Heart left ventricle (tissue), 16 donors: ENCODE results near the gene GSTM3. TPM values are rescaled to one million over a fixed set of nuclear protein-coding genes. Genes with fewer than 3 reads are reported as not detected.
"Not testable (repeated sequence)": the region's sequence is repeated elsewhere in the genome, so short reads cannot be mapped to it uniquely, and the experiment has no call there.

Experiments
- ATAC-seq, 4 donors: fragments of 200-7000 bp; cut with Tn5 transposase; one replicate each; pipeline ENCODE4 v1.9.1; 2020 to 2022; ENCODE audit warnings: moderate library complexity in 4 of 4, mild to moderate bottlenecking in 3 of 4, moderate number of reproducible peaks in 1 of 4
- DNase-seq, 5 donors: peaks; one replicate each; pipeline ENCODE4 v3.0.0-alpha.2; 2020
- H3K27ac ChIP-seq, 12 donors: fragments of 200-600 bp; sonication (generic) in 4 of 12; one replicate each; pipeline versions ENCODE4 v1.5.0 to v1.8.0; 2016 to 2022; ENCODE audit warnings: mild to moderate bottlenecking in 2 of 12
- H3K27me3 ChIP-seq, 9 donors: fragments of 200-600 bp; sonication (generic) in 2 of 9; one replicate each; pipeline versions ENCODE4 v1.5.1 to v1.8.0; 2016 to 2022; ENCODE audit warnings: mild to moderate bottlenecking in 3 of 9
- H3K36me3 ChIP-seq, 9 donors: fragments of 200-600 bp; sonication (generic) in 2 of 9; one replicate each; pipeline versions ENCODE4 v1.5.0 to v1.8.0; 2018 to 2022; ENCODE audit warnings: mild to moderate bottlenecking in 2 of 9
- H3K4me1 ChIP-seq, 12 donors: fragments of 200-600 bp; sonication (generic) in 4 of 12; one replicate each; pipeline versions ENCODE4 v1.5.0 to v1.8.0; 2016 to 2022; ENCODE audit warnings: mild to moderate bottlenecking in 3 of 12
- H3K4me3 ChIP-seq, 12 donors: fragments of 200-600 bp; sonication (generic) in 4 of 12; one replicate each; pipeline versions ENCODE4 v1.5.0 to v1.8.0; 2017 to 2022; ENCODE audit warnings: mild to moderate bottlenecking in 9 of 12, moderate library complexity in 4 of 12
- H3K9me3 ChIP-seq, 12 donors: fragments of 200-600 bp; sonication (generic) in 4 of 12; one replicate each; pipeline versions ENCODE4 v1.5.0 to v1.8.0; 2016 to 2022; ENCODE audit warnings: mild to moderate bottlenecking in 1 of 12
- POLR2A ChIP-seq, 2 donors: fragments of 450-650 bp; IDR thresholded peaks; one replicate each; pipeline ENCODE4 v1.6.1; 2017; ENCODE audit warnings: antibody characterized with exemption in 2 of 2, mild to moderate bottlenecking in 2 of 2, moderate library complexity in 2 of 2
- WGBS, 4 donors: extraction: QIAGEN DNeasy Blood & Tissue Kit in 2 of 4; methylation state at CpG; one replicate each; pipeline versions ENCODE4 v1.1.5 to v1.1.7; 2013 to 2018; 5-methylcytosine and 5-hydroxymethylcytosine counted together
- intact Hi-C, 10 donors: fragments of 100-400 bp; cut with DNase I; formaldehyde crosslinking; loops; one replicate each; pipeline versions ENCODE4 v1.11.1 to v1.14.2; 2022
- polyA plus RNA-seq, 2 donors: library from polyadenylated mRNA; stranded (reverse); fragments of 200-250 nt; gene quantifications; one replicate each; pipeline ENCODE4 v1.2.3, GENCODE V29; 2013
- total RNA-seq, 9 donors: library from RNA; depleted of rRNA in 2 of 9; stranded (reverse); fragments of >200 nt in 2 of 9; fragmentation: NEBNext Ultra II Directional in 3 of 9; extraction: Animal tissue kit (Norgen Biotek cat#: 25700) in 3 of 9; gene quantifications; one replicate each; pipeline versions ENCODE4 v1.1.0 to v1.2.4, GENCODE V29; 2016 to 2023
- TF ChIP-seq, protein P1 (sequence below), 12 donors: fragments of 200-600 bp; sonication (generic) in 4 of 12; IDR thresholded peaks; one replicate each; pipeline versions ENCODE4 v1.5.0 to v1.8.0; 2018 to 2022; ENCODE audit warnings: antibody characterized with exemption in 12 of 12, mild to moderate bottlenecking in 5 of 12
- donor health status: ischemic (EF 13 %, LVEDD 7.1; RV severe dilation, severe dysfunction).
- donor health status: healthy with polysubstance abuse.
- donor health status: DM: no; HTN: yes; CAD: no.
- donor health status: DM: no; HTN: no; CAD: no.
- donor health status: ischemic (EF 25% LVEDD 6.9; RV normal size, moderate dysfunction).
- donor health status: ischemic (EF 25% LVEDD 5.7; RV mildly dilated, moderate dysfunction).
- donor health status: healthy.
- donor health status: DM: yes; HTN: yes; CAD: no.
- donor health status: ischemic (EF 35%, LVEDD 5.7; RV mildly dilated, moderate dysfunction).
- donor health status: nonischemic (EF 11% LVEDD 7.7; RV severe dilation, severe dysfunction).
- donor health status: DM: yes; HTN: yes; CAD: no.
- donor health status: PGD.
- donor health status: ischemic (EF 29% LVEDD 5.4; RV normal size, mild dysfunction).
- donor health status: nonischemic (EF 23%, LVEDD 6.1; RV moderate dilation, normal function).

GSTM3 gene
- total and polyA plus RNA-seq, 11 donors = 52.3 to 237 (median 91.5) TPM

GRCh38 chr1:109704173-109704572, 36.7 kb downstream of the GSTM3 start:
- Histone ChIP-seq H3K36me3 (no peaks in the 10 kb centered on the region), H3K27ac (no peak overlapping the region), H3K9me3 (peaks cover 0 to 18% (median 2%) of the 10 kb centered on the region in 12 donors), H3K4me1 (no peaks in the 10 kb centered on the region), H3K27me3 (no peaks in the 10 kb centered on the region), H3K4me3 (no peak overlapping the region)
- TF ChIP-seq, protein P1, sequence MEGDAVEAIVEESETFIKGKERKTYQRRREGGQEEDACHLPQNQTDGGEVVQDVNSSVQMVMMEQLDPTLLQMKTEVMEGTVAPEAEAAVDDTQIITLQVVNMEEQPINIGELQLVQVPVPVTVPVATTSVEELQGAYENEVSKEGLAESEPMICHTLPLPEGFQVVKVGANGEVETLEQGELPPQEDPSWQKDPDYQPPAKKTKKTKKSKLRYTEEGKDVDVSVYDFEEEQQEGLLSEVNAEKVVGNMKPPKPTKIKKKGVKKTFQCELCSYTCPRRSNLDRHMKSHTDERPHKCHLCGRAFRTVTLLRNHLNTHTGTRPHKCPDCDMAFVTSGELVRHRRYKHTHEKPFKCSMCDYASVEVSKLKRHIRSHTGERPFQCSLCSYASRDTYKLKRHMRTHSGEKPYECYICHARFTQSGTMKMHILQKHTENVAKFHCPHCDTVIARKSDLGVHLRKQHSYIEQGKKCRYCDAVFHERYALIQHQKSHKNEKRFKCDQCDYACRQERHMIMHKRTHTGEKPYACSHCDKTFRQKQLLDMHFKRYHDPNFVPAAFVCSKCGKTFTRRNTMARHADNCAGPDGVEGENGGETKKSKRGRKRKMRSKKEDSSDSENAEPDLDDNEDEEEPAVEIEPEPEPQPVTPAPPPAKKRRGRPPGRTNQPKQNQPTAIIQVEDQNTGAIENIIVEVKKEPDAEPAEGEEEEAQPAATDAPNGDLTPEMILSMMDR (IDR thresholded peaks at IDR 0.05) = peak in 1 of 12 donors; percentile 8
- no peak for TF ChIP-seq POLR2A (IDR thresholded peaks at IDR 0.05)
- ATAC-seq (peak in 1 of 4 donors; percentile 34), DNase-seq (no peak)
- WGBS, 4 donors = 66 to 82% (median 78%) methylated on average over 8 of the region's 8 CpGs
- intact Hi-C loops = no loop called here

GRCh38 chr1:109702940-109703339, 37.9 kb downstream of the GSTM3 start:
- H3K27me3 ChIP-seq, H3K27ac ChIP-seq, H3K36me3 ChIP-seq, H3K4me1 ChIP-seq, DNase-seq, intact Hi-C loops, H3K4me3 ChIP-seq, H3K9me3 ChIP-seq, ATAC-seq: not testable (repeated sequence)
- WGBS, 4 donors = 92 to 99% (median 95%) methylated on average over 3 of the region's 3 CpGs

DNA sequence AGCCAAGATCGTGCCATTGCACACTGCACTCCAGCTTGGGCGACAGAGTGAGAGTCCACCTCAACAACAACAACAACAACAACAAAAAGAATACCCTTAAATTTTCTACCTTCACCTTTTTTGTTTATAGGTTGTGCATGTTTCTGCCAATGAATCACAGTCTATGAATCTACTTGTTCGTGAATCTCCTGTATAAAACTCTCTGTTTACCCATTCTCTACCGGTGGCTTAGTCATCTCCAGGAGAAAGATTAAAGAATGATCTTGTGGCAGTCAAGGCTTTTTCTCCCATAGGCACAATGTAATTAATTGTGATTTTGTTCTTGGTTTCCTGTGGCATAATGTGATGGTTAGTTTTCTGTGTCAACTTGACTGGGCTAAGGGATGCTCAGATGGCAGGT, 43.0 kb downstream of the GSTM3 start:
- ATAC-seq, H3K27ac ChIP-seq, DNase-seq, H3K4me3 ChIP-seq, H3K4me1 ChIP-seq, H3K27me3 ChIP-seq, H3K9me3 ChIP-seq, intact Hi-C loops: not testable (repeated sequence)
- peaks cover 0 to 12% (median 0%) of the 10 kb centered on the region in 9 donors for H3K36me3 ChIP-seq
- 94 to 96% methylated on average over 3 to 4 of the region's 4 CpGs; no CpG with 5 or more reads in 2 of the 4 donors for WGBS, 4 donors

DNA sequence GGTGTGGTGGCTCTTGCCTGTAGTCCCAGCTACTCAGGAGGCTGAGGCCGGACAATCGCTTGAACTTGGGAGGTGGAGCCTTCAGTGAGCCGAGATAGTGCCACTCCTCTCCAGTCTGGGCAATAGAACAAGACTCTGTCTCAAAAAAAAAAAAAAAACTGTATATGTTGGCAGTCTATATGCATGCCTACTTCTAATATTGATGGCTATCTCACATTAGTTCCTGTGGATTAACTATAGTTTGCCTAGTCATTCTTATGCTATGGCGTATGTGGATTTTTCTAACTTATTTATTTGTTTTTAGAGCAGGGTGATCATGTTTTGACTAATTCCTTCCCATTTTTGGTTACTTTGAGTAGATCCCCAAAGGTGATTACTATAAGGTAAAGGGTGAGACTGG, 43.8 kb downstream of the GSTM3 start:
- intact Hi-C loops = no loop called here
- Histone ChIP-seq H3K4me3 (no peak overlapping the region), H3K9me3 (no peaks in the 10 kb centered on the region), H3K4me1 (peaks cover 0 to 4% (median 0%) of the 10 kb centered on the region in 12 donors), H3K36me3 (peaks cover 0 to 12% (median 0%) of the 10 kb centered on the region in 9 donors), H3K27me3 (no peaks in the 10 kb centered on the region), H3K27ac (no peak overlapping the region)
- no peak for TF ChIP-seq POLR2A (IDR thresholded peaks at IDR 0.05)
- TF ChIP-seq, protein P1 (IDR thresholded peaks at IDR 0.05) = no peak
- no peak for DNase-seq
- 91 to 95% methylated on average over 4 of the region's 4 CpGs; no CpG with 5 or more reads in 2 of the 4 donors for WGBS, 4 donors
- no peak for ATAC-seq

DNA sequence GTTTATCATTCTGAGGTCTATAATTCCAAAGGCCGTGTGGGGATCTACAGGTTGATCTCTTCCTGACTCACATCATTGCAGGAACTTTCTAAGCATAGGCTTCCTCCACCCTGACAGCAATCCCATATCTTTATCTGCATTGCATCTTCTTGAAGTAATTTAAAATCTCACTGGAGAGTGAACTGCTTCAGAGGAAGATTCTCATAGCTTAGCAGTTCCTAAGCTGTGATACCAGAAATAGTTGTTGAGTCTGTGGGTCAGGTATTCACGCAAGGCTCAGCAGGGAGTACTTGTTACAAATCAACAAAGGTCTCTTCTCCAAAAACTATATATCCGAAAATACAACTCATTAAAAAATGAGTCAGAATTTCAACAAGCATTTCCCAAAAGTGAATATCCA, 45.7 kb downstream of the GSTM3 start:
- H3K9me3 ChIP-seq, H3K4me3 ChIP-seq, H3K27ac ChIP-seq, DNase-seq, H3K27me3 ChIP-seq, ATAC-seq, intact Hi-C loops: not testable (repeated sequence)
- WGBS, 4 donors = 89 to 90% methylated on average over 3 of the region's 3 CpGs; no CpG with 5 or more reads in 2 of the 4 donors
- Histone ChIP-seq H3K4me1 (peaks cover 0 to 11% (median 0%) of the 10 kb centered on the region in 12 donors), H3K36me3 (peaks cover 0 to 15% (median 0%) of the 10 kb centered on the region in 9 donors)

DNA sequence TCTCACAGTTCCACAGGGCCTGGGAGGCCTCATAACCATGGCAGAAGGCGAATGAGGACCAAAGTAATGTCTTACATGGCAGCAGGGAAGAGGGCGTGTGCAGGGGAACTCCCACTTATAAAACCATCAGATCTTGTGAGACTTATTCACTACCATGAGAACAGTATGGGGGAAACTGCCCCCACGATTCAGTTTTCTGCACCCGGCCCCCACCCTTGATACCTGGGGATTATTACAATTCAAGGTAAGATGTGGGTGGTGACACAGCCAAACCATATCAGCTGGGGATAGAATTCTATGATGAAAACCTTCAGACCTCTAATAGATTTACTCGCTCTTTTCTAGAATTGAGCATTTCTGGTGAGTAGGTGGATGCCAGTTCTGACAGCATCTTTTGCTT, 46.4 kb downstream of the GSTM3 start:
- intact Hi-C loops, H3K27me3 ChIP-seq, ATAC-seq, H3K4me3 ChIP-seq, H3K9me3 ChIP-seq, DNase-seq, H3K27ac ChIP-seq: not testable (repeated sequence)
- Histone ChIP-seq H3K4me1 (peaks cover 0 to 11% (median 0%) of the 10 kb centered on the region in 12 donors), H3K36me3 (peaks cover 0 to 15% (median 0%) of the 10 kb centered on the region in 9 donors)
- 96 to 100% methylated on average over 1 to 5 of the region's 5 CpGs; no CpG with 5 or more reads in 2 of the 4 donors for WGBS, 4 donors
